Measurements from ENCODE around the gene CGNL1. TPM values are rescaled to one million over a fixed set of nuclear protein-coding genes. Genes with fewer than 3 reads are reported as not detected.
A peak's percentile ranks its signal among the peaks of the same experiment; 100 is the strongest.

CGNL1 gene
- total RNA-seq, 1 experiment from 2014 or later = 0.31 TPM

DNA sequence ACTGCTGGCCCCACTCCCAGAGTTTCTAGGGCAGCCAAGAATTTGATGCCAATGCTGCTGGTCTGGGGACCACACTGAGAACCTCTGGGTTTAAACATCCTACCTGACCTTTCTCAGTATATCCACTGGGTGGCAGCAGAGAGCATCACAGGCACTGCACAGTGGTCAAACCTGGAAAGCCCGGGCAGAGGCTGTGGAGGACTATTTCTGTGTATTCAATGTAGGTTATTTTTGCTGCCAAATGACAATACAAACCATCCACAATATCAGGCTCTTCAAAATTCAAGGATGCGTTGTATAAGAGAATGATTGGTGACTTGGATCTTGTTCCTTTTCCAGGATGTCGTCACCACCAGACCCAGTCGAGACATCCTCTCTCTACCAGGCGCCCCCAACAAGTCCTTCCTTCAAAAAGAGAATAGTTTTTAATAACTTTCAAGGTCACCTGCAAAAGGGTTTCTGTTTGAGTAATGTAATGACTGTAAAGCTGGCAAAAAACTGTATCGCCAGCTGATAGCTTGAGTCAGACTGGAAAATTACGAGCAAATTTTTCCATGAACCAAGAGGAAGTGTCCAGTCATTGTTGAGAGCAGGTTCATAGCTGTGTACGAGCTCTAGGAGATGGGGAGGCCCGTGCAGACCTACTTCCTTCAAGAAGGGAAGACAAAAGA lies 184.9 kb downstream of the CGNL1 start:
- no peaks in the 10 kb centered on the region for H3K79me2 ChIP-seq (ENCODE audit: low read depth)
- H3K9me3 ChIP-seq (ENCODE audit: insufficient read depth, low read depth) = no peaks in the 10 kb centered on the region
- intact Hi-C loops (cut with micrococcal nuclease; ENCODE audit: unreplicated experiment) = loop anchor here (1.0 to 2.0 kb wide), 6 partner anchors 30 to 622 kb away; partner anchors contain the start of genes MYZAP and POLR2M
- peak overlapping the region; percentile 40; the same call in 1 of the 2 replicates for H2AFZ ChIP-seq
- peaks cover 6% of the 10 kb centered on the region; the same call in 1 of the 2 replicates for H3F3A ChIP-seq (ENCODE audit: insufficient read depth, low read depth)
- ChIA-PET POLR2A (ENCODE audit: unreplicated experiment) (interaction anchor here (0.7 kb wide), 1 partner anchor 45 kb away, joined by 3 read pairs; no protein-coding TSS in a partner anchor), CTCF (interaction anchor here (0.6 to 1.0 kb wide), 3 partner anchors 8 to 68 kb away, joined by 3 to 6 read pairs (median 3); no protein-coding TSS in a partner anchor)
- no peaks in the 10 kb centered on the region for H3K36me3 ChIP-seq (ENCODE audit: low read depth)
- no peak overlapping the region for H3K4me3 ChIP-seq
- no peak for TF ChIP-seq EZH2 (IDR thresholded peaks at IDR 0.05; ENCODE audit: low read depth)
- TF ChIP-seq, protein P1, sequence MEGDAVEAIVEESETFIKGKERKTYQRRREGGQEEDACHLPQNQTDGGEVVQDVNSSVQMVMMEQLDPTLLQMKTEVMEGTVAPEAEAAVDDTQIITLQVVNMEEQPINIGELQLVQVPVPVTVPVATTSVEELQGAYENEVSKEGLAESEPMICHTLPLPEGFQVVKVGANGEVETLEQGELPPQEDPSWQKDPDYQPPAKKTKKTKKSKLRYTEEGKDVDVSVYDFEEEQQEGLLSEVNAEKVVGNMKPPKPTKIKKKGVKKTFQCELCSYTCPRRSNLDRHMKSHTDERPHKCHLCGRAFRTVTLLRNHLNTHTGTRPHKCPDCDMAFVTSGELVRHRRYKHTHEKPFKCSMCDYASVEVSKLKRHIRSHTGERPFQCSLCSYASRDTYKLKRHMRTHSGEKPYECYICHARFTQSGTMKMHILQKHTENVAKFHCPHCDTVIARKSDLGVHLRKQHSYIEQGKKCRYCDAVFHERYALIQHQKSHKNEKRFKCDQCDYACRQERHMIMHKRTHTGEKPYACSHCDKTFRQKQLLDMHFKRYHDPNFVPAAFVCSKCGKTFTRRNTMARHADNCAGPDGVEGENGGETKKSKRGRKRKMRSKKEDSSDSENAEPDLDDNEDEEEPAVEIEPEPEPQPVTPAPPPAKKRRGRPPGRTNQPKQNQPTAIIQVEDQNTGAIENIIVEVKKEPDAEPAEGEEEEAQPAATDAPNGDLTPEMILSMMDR (conservative IDR thresholded peaks at IDR 0.05) = peak; percentile 91
- peak; percentile 68 to 83 for DNase-seq
- H3K4me2 ChIP-seq = peak overlapping the region; percentile 66
- peaks cover 11% of the 10 kb centered on the region for H3K4me1 ChIP-seq (replicated peaks; ENCODE audit: insufficient read depth)
- H4K20me1 ChIP-seq (ENCODE audit: insufficient read depth) = no peaks in the 10 kb centered on the region
- peak overlapping the region; percentile 96 for H3K27ac ChIP-seq
- no peaks in the 10 kb centered on the region for H3K9me2 ChIP-seq (ENCODE audit: insufficient read depth)
- no TSS peak for BruUV-seq (replicated peaks)
- no peaks in the 10 kb centered on the region for H3K27me3 ChIP-seq (ENCODE audit: insufficient read depth, low read depth)

DNA sequence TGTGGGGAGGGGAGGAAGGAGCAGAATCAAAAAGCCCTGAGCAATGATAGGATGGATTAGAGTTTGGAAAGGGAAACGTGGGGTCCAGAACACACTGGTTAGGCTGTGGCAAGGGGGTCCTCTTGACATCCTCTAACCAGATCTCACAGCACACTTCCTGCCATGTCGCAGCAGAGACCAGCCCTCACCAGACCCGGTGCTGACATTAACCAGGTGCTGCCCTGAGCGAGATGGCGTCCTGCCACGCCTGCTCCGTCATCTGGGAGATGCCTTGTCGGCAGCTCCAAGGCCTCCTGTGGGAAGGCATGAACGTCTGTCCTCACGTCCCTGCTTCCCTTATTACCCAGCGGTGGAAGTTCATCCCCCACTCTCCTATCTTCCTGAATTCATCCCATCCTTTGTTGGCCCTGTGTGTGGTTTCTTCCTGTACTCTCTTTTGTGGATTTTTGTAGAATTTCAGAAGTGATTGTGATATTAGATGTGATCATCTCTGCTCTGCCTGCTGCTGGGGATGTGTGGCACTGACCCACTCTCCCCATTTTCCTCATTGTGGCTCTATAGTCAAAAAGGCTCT lies 186.0 kb downstream of the CGNL1 start:
- Histone ChIP-seq H3K9me2 (ENCODE audit: insufficient read depth) (no peaks in the 10 kb centered on the region), H3K4me2 (no peak overlapping the region), H3K27me3 (ENCODE audit: insufficient read depth, low read depth) (no peaks in the 10 kb centered on the region), H3K9me3 (ENCODE audit: insufficient read depth, low read depth) (no peaks in the 10 kb centered on the region), H3K27ac (peak overlapping the region; percentile 96), H2AFZ (no peak overlapping the region), H3K36me3 (ENCODE audit: low read depth) (no peaks in the 10 kb centered on the region), H3K4me1 (replicated peaks; ENCODE audit: insufficient read depth) (peaks cover 11% of the 10 kb centered on the region), H4K20me1 (ENCODE audit: insufficient read depth) (no peaks in the 10 kb centered on the region), H3F3A (ENCODE audit: insufficient read depth, low read depth) (peaks cover 6% of the 10 kb centered on the region; the same call in 1 of the 2 replicates), H3K4me3 (no peak overlapping the region), H3K79me2 (ENCODE audit: low read depth) (no peaks in the 10 kb centered on the region)
- intact Hi-C loops (cut with micrococcal nuclease; ENCODE audit: unreplicated experiment) = no loop called here
- BruUV-seq (replicated peaks) = TSS peak; percentile 85
- no peak for DNase-seq
- CTCF ChIA-PET = no interaction called here
- POLR2A ChIA-PET (ENCODE audit: unreplicated experiment) = no interaction called here
- no peak for TF ChIP-seq EZH2 (IDR thresholded peaks at IDR 0.05; ENCODE audit: low read depth)
- TF ChIP-seq, protein P1 (conservative IDR thresholded peaks at IDR 0.05) = no peak

DNA sequence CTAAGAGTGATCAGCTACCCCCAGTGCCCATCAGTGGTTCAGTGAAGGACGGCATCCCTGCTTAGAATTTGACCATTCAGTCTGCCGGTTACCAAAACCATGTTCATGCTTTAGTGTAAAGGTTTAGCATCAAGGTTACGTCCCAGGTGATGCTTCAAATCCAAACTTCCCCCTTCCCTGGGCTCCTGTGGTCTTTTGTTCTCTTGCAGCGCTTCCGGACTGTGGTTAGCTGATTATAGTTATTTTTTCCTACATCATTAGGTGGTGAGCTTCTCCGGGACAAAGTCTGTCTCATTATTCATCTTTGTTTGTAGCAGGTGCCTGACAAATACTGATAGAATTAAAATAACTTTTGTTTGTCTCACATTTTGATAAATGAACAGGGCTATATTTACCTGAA lies 187.1 kb downstream of the CGNL1 start:
- BruUV-seq (replicated peaks) = no TSS peak

More for the DNA sequence above, 187.1 kb downstream of the CGNL1 start:
- peaks cover 6% of the 10 kb centered on the region; the same call in 1 of the 2 replicates for H3F3A ChIP-seq (ENCODE audit: insufficient read depth, low read depth)
- H3K27me3 ChIP-seq (ENCODE audit: insufficient read depth, low read depth) = no peaks in the 10 kb centered on the region
- H4K20me1 ChIP-seq (ENCODE audit: insufficient read depth) = no peaks in the 10 kb centered on the region
- POLR2A ChIA-PET (ENCODE audit: unreplicated experiment) = no interaction called here
- H3K36me3 ChIP-seq (ENCODE audit: low read depth) = no peaks in the 10 kb centered on the region
- H3K79me2 ChIP-seq (ENCODE audit: low read depth) = no peaks in the 10 kb centered on the region
- no peak overlapping the region for H3K27ac ChIP-seq
- H3K4me1 ChIP-seq (replicated peaks; ENCODE audit: insufficient read depth) = peaks cover 11% of the 10 kb centered on the region
- TF ChIP-seq, protein P1 (conservative IDR thresholded peaks at IDR 0.05) = no peak
- no peak for TF ChIP-seq EZH2 (IDR thresholded peaks at IDR 0.05; ENCODE audit: low read depth)
- H3K9me3 ChIP-seq (ENCODE audit: insufficient read depth, low read depth) = no peaks in the 10 kb centered on the region
- H2AFZ ChIP-seq = no peak overlapping the region
- CTCF ChIA-PET = no interaction called here
- H3K9me2 ChIP-seq (ENCODE audit: insufficient read depth) = no peaks in the 10 kb centered on the region
- DNase-seq = no peak
- intact Hi-C loops (cut with micrococcal nuclease; ENCODE audit: unreplicated experiment) = no loop called here
- H3K4me3 ChIP-seq = no peak overlapping the region
- H3K4me2 ChIP-seq = no peak overlapping the region
